Endodermal cell (in vitro differentiated cells): Measurements from ENCODE around the gene SNX5. TPM values are rescaled to one million over a fixed set of nuclear protein-coding genes. Genes with fewer than 3 reads are reported as not detected.
"Not testable (repeated sequence)": the region's sequence is repeated elsewhere in the genome, so short reads cannot be mapped to it uniquely, and the experiment has no call there.

Experiments used
- DNase-seq: peaks from one replicate; pipeline ENCODE4 v3.0.0-alpha.2; 2017
- H3K27ac ChIP-seq: 2 replicates; pipeline ENCODE4 v1.5.1; 2013; ENCODE audit warnings: mild to moderate bottlenecking, low read depth, low read length, moderate library complexity
- H3K27me3 ChIP-seq: 2 replicates; pipeline ENCODE4 v1.6.1; 2013; ENCODE audit warnings: mild to moderate bottlenecking, low read length, moderate library complexity; ENCODE audit not compliant: insufficient read depth, control insufficient read depth, poor library complexity, severe bottlenecking
- H3K36me3 ChIP-seq: 2 replicates; pipeline ENCODE4 v1.7.0; 2013; ENCODE audit warnings: mild to moderate bottlenecking, low read length, moderate library complexity; ENCODE audit not compliant: control insufficient read depth, insufficient read depth
- H3K4me1 ChIP-seq: one replicate; pipeline ENCODE4 v1.7.0; 2013; ENCODE audit warnings: low read length; ENCODE audit not compliant: control insufficient read depth, insufficient read depth
- H3K4me3 ChIP-seq: 2 replicates; pipeline ENCODE4 v1.5.1; 2013; ENCODE audit warnings: mild to moderate bottlenecking, low read length, moderate library complexity
- H3K9ac ChIP-seq: 2 replicates; pipeline ENCODE4 v1.6.1; 2013; ENCODE audit warnings: mild to moderate bottlenecking, low read length, moderate library complexity; ENCODE audit not compliant: poor library complexity, severe bottlenecking; ENCODE audit errors: extremely low read depth
- H3K9me3 ChIP-seq: 2 replicates; pipeline ENCODE4 v1.6.1; 2013; ENCODE audit warnings: mild to moderate bottlenecking, low read length, moderate library complexity; ENCODE audit not compliant: control insufficient read depth
- H3K27ac Mint-ChIP-seq: 2 replicates; pipeline ENCODE4 v1.8.0; 2020; ENCODE audit warnings: mixed read lengths
- H3K27me3 Mint-ChIP-seq: 2 replicates; pipeline ENCODE4 v1.8.0; 2021; ENCODE audit warnings: mild to moderate bottlenecking, mixed read lengths; ENCODE audit not compliant: insufficient read depth
- H3K36me3 Mint-ChIP-seq: 2 replicates; pipeline ENCODE4 v1.8.0; 2020; ENCODE audit warnings: low read depth, mixed read lengths
- H3K4me1 Mint-ChIP-seq: 2 replicates; pipeline ENCODE4 v1.8.0; 2020; ENCODE audit warnings: mixed read lengths
- H3K4me3 Mint-ChIP-seq: 2 replicates; pipeline ENCODE4 v1.8.0; 2020; ENCODE audit warnings: mild to moderate bottlenecking, moderate library complexity, mixed read lengths
- H3K9me3 Mint-ChIP-seq: 2 replicates; pipeline ENCODE4 v1.8.0; 2020; ENCODE audit warnings: mild to moderate bottlenecking, mixed read lengths
- WGBS, 2 experiments: methylation state at CpG; one replicate each; pipeline versions ENCODE4 v1.1.5 to v1.1.7; 2013; ENCODE audit warnings: missing lambda C conversion rate in 2 of 2, mixed read lengths in 1 of 2; ENCODE audit not compliant: insufficient coverage in 1 of 2, insufficient read length in 1 of 2; 5-methylcytosine and 5-hydroxymethylcytosine counted together
- total RNA-seq, 2 donors: library from RNA; stranded (reverse); fragmentation: NEBNext Ultra II Directional in 1 of 2; extraction: Animal tissue kit (Norgen Biotek cat#: 25700) in 1 of 2; gene quantifications; 2 replicates in 1 of 2; 3 replicates in 1 of 2; pipeline ENCODE4 v1.2.1, GENCODE V29; 2021
- TF ChIP-seq, protein P1 (sequence below): fragments of 200-600 bp; sonication (generic); conservative IDR thresholded peaks from 2 replicates; pipeline ENCODE4 v1.5.0; 2021; ENCODE audit warnings: antibody characterized with exemption, mild to moderate bottlenecking

Gene SNX5
- total RNA-seq, 2 donors from 2014 or later, result 170 to 171 TPM

DNA sequence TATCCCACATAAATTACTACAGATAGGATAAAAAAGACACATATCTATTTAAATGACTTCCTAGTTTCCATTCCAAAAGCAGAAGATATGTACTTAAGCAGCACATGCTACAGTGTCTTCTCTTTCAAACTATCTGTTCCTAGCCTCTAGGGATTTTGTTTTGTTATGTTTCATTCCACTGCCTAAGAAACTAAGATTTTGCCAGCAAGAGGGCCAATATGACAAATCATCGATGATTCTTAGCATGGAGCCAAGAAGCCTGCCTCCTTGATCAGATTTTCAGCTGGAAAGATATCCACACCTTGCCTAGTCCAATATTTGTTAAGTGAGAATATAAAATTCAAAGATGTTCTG lies 7.0 kb downstream of the SNX5 start:
- Histone ChIP-seq H3K27ac (no peak overlapping the region), H3K4me3 (peak overlapping the region; percentile 59), H3K27me3 (no peaks in the 10 kb centered on the region), H3K36me3 (peaks cover 60% of the 10 kb centered on the region), H3K9me3 (no peaks in the 10 kb centered on the region), H3K4me1 (peaks cover 37% of the 10 kb centered on the region), H3K9ac (no peak overlapping the region)
- Mint-ChIP-seq H3K27me3 (no peaks in the 10 kb centered on the region), H3K4me3 (peak overlapping the region; percentile 31), H3K4me1 (peaks cover 66% of the 10 kb centered on the region), H3K27ac (peak overlapping the region; percentile 2), H3K9me3 (no peaks in the 10 kb centered on the region), H3K36me3 (peaks cover 54% of the 10 kb centered on the region)
- no peak for DNase-seq
- TF ChIP-seq, protein P1, sequence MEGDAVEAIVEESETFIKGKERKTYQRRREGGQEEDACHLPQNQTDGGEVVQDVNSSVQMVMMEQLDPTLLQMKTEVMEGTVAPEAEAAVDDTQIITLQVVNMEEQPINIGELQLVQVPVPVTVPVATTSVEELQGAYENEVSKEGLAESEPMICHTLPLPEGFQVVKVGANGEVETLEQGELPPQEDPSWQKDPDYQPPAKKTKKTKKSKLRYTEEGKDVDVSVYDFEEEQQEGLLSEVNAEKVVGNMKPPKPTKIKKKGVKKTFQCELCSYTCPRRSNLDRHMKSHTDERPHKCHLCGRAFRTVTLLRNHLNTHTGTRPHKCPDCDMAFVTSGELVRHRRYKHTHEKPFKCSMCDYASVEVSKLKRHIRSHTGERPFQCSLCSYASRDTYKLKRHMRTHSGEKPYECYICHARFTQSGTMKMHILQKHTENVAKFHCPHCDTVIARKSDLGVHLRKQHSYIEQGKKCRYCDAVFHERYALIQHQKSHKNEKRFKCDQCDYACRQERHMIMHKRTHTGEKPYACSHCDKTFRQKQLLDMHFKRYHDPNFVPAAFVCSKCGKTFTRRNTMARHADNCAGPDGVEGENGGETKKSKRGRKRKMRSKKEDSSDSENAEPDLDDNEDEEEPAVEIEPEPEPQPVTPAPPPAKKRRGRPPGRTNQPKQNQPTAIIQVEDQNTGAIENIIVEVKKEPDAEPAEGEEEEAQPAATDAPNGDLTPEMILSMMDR, result no peak
- WGBS, 2 experiments, result 92% methylated on average over 1 of the region's 1 CpG; no CpG with 5 or more reads in 1 of the 2 experiments

DNA sequence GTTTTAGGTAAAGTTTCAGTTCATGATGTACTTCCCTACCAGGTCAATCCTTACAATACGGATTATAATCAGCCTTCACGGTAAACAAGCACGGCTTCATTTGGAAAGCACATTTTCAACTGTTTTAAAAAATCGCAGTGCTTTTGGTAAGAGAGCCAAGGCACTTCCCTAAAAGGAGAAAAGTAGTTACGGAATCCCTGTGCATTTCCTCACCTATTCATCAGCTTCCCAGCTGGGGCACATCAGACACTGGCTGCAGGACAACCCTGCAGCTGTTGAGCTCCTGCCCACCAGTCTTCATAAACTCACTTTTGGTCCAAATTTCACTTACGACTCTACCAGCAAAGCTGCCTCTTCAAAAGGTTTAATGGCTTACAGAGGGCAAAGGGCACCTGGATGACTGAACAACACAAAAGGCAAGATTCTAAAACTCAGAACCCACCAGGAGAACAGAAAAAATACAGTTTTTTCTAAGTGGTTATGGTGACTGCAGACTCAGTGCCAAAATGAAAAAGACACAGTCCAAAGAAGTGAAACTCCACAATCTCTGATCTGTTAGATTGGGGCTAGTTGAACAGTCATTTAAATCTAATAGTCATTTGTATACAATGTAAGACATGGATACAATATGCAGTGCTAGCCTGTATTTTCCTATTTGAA lies 7.5 kb downstream of the SNX5 start:
- peak overlapping the region; percentile 31 for H3K4me3 Mint-ChIP-seq
- H3K36me3 ChIP-seq, result peaks cover 62% of the 10 kb centered on the region
- H3K9me3 Mint-ChIP-seq, result no peaks in the 10 kb centered on the region
- H3K27me3 ChIP-seq, result no peaks in the 10 kb centered on the region
- peak overlapping the region; percentile 83 for H3K27ac Mint-ChIP-seq
- H3K9ac ChIP-seq, result no peak overlapping the region
- peaks cover 54% of the 10 kb centered on the region for H3K36me3 Mint-ChIP-seq
- H3K27ac ChIP-seq, result no peak overlapping the region
- H3K4me3 ChIP-seq, result peak overlapping the region; percentile 59
- no peak for DNase-seq
- H3K4me1 Mint-ChIP-seq, result peaks cover 65% of the 10 kb centered on the region
- no peaks in the 10 kb centered on the region for H3K9me3 ChIP-seq
- TF ChIP-seq, protein P1, result no peak
- H3K27me3 Mint-ChIP-seq, result no peaks in the 10 kb centered on the region
- WGBS, 2 experiments, result 92 to 94% methylated on average over 6 of the region's 6 CpGs
- H3K4me1 ChIP-seq, result peaks cover 38% of the 10 kb centered on the region

DNA sequence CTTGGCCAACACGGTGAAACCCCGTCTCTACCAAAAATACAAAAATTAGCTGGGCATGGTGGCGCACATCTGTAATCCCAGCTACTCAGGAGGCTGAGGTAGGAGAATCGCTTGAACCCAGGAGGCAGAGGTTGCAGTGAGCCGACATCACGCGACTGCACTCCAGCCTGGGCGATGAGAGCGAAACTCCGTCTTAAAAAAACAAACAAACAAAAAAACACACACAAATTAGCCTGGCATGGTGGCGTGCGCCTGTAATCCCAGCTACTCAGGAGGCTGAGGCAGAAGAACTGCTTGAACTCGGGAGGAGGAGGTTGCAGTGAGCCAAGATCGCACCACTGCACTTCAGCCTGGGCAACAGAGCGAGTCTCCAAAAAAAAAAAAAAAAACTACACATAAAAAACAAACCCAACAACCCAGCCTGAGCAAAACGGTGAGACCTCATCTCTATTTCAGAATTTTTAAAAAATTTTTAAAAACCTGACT lies 8.2 kb downstream of the SNX5 start:
- H3K36me3 Mint-ChIP-seq, result peaks cover 58% of the 10 kb centered on the region
- H3K4me1 ChIP-seq, result peaks cover 38% of the 10 kb centered on the region
- H3K4me3 ChIP-seq, DNase-seq, H3K27me3 ChIP-seq, H3K27ac ChIP-seq, H3K9me3 ChIP-seq, H3K27me3 Mint-ChIP-seq, H3K9ac ChIP-seq, H3K9me3 Mint-ChIP-seq: not testable (repeated sequence)
- peaks cover 68% of the 10 kb centered on the region for H3K36me3 ChIP-seq
- peak overlapping the region; percentile 83 for H3K27ac Mint-ChIP-seq
- 87 to 93% methylated on average over 4 to 16 of the region's 16 CpGs for WGBS, 2 experiments
- H3K4me1 Mint-ChIP-seq, result peaks cover 66% of the 10 kb centered on the region
- peak overlapping the region; percentile 31 for H3K4me3 Mint-ChIP-seq
